B cell (primary cell): Measurements from ENCODE around the gene NET1. TPM values are rescaled to one million over a fixed set of nuclear protein-coding genes. Genes with fewer than 3 reads are reported as not detected.

Experiments
- ATAC-seq: fragments of 200-7000 bp; cut with Tn5 transposase; one replicate; pipeline ENCODE4 v1.10.0; 2021; ENCODE audit warnings: low read depth, mild to moderate bottlenecking, moderate number of reproducible peaks, moderate library complexity
- CTCF ChIA-PET: fragments of 350-600 bp; sonication (Branson Sonifier 250); formaldehyde crosslinking; loops from one replicate; lab custom pipeline; 2021; ENCODE audit warnings: antibody characterized with exemption, inconsistent platforms; lab: Charles Lee
- POLR2A ChIA-PET: fragments of 350-600 bp; sonication (Branson Sonifier 250); formaldehyde crosslinking; loops from one replicate; lab custom pipeline; 2021; ENCODE audit warnings: antibody characterized with exemption; lab: Charles Lee
- DNase-seq: peaks from one replicate; pipeline ENCODE4 v3.0.0; 2013
- H2AFZ ChIP-seq: 2 replicates; pipeline ENCODE4 v1.6.1; 2012; ENCODE audit warnings: mild to moderate bottlenecking, low read depth, low read length; ENCODE audit not compliant: insufficient read depth, poor library complexity, severe bottlenecking
- H3K27ac ChIP-seq, 2 donors: 1 replicate in 1 of 2; 2 replicates in 1 of 2; pipeline ENCODE4 v1.5.1; 2012 to 2013; ENCODE audit warnings: low read length in 2 of 2, mild to moderate bottlenecking in 2 of 2, moderate library complexity in 1 of 2
- H3K27me3 ChIP-seq, 4 experiments: fragments of 200-600 bp in 1 of 4; sonication (generic) in 1 of 4; replicated peaks in 1 of 4; 1 replicate in 2 of 4; 2 replicates in 2 of 4; pipeline versions ENCODE4 v1.6.1 to v1.7.0; 2013 to 2016; ENCODE audit warnings: low read length in 3 of 4, mild to moderate bottlenecking in 2 of 4, mixed read lengths in 1 of 4, moderate library complexity in 1 of 4; ENCODE audit not compliant: insufficient read depth in 4 of 4, control insufficient read depth in 3 of 4; ENCODE audit errors: control extremely low read depth in 1 of 4
- H3K36me3 ChIP-seq, 2 experiments: replicated peaks in 1 of 2; 1 replicate in 1 of 2; 2 replicates in 1 of 2; pipeline versions ENCODE4 v1.6.1 to v1.7.1; 2013; ENCODE audit warnings: low read length in 1 of 2; ENCODE audit not compliant: insufficient read depth in 2 of 2, control insufficient read depth in 1 of 2; ENCODE audit errors: control extremely low read depth in 1 of 2, extremely low read depth in 1 of 2
- H3K4me1 ChIP-seq, 2 donors: fragments of 200-600 bp in 1 of 2; sonication (generic) in 1 of 2; 1 replicate in 1 of 2; 2 replicates in 1 of 2; pipeline versions ENCODE4 v1.5.1 to v1.6.1; 2013 to 2017; ENCODE audit warnings: low read length in 2 of 2; ENCODE audit not compliant: control insufficient read depth in 2 of 2, insufficient read depth in 2 of 2
- H3K4me2 ChIP-seq: replicated peaks from 2 replicates; pipeline ENCODE3; 2012; ENCODE audit warnings: mild to moderate bottlenecking, low read depth, low read length; ENCODE audit not compliant: poor library complexity, severe bottlenecking
- H3K4me3 ChIP-seq, 5 experiments: fragments of 200-600 bp in 1 of 5; sonication (generic) in 1 of 5; 1 replicate in 3 of 5; 2 replicates in 2 of 5; pipeline versions ENCODE4 v1.5.1 to v1.7.0; 2011 to 2016; ENCODE audit warnings: low read length in 4 of 5, mild to moderate bottlenecking in 4 of 5, low read depth in 2 of 5, control low read depth in 1 of 5, moderate library complexity in 1 of 5; ENCODE audit not compliant: insufficient read depth in 1 of 5; ENCODE audit errors: control extremely low read depth in 1 of 5, extremely low read depth in 1 of 5
- H3K79me2 ChIP-seq: fragments of 200-600 bp; sonication (generic); one replicate; pipeline ENCODE4 v1.6.0; 2016; ENCODE audit warnings: low read length; ENCODE audit not compliant: control insufficient read depth, insufficient read depth
- H3K9ac ChIP-seq: fragments of 200-600 bp; sonication (generic); 2 replicates; pipeline ENCODE4 v1.6.1; 2017; ENCODE audit warnings: mild to moderate bottlenecking, low read length, moderate library complexity
- H3K9me3 ChIP-seq, 3 donors: one replicate each; pipeline versions ENCODE4 v1.6.1 to v1.7.1; 2013; ENCODE audit warnings: low read length in 2 of 3; ENCODE audit not compliant: control insufficient read depth in 2 of 3, insufficient read depth in 1 of 3; ENCODE audit errors: control extremely low read depth in 1 of 3
- H4K20me1 ChIP-seq: 2 replicates; pipeline ENCODE4 v1.6.0; 2012; ENCODE audit warnings: mild to moderate bottlenecking, low read length; ENCODE audit not compliant: insufficient read depth, control insufficient read depth, poor library complexity, severe bottlenecking
- H3K27ac Mint-ChIP-seq: one replicate; pipeline ENCODE4 v1.8.0; 2021; ENCODE audit warnings: mixed read lengths
- H3K27me3 Mint-ChIP-seq: one replicate; pipeline ENCODE4 v1.8.0; 2021; ENCODE audit warnings: mixed read lengths
- H3K4me1 Mint-ChIP-seq: one replicate; pipeline ENCODE4 v1.8.0; 2021; ENCODE audit warnings: mixed read lengths
- H3K4me3 Mint-ChIP-seq: one replicate; pipeline ENCODE4 v1.8.0; 2021; ENCODE audit warnings: mixed read lengths
- H3K9me3 Mint-ChIP-seq: one replicate; pipeline ENCODE4 v1.8.0; 2022; ENCODE audit warnings: mixed read lengths; ENCODE audit not compliant: insufficient read depth
- EZH2 ChIP-seq: IDR thresholded peaks from 2 replicates; pipeline ENCODE4 v1.6.1; 2012; ENCODE audit warnings: borderline replicate concordance, low read depth, mild to moderate bottlenecking, moderate library complexity, low read length; ENCODE audit not compliant: insufficient read depth, poor library complexity, severe bottlenecking
- WGBS: methylation state at CpG from one replicate; pipeline ENCODE4 v1.1.5; 2013; ENCODE audit warnings: missing lambda C conversion rate; ENCODE audit not compliant: insufficient coverage; 5-methylcytosine and 5-hydroxymethylcytosine counted together
- intact Hi-C: fragments of 100-400 bp; cut with micrococcal nuclease; formaldehyde crosslinking; loops from one replicate; pipeline ENCODE4 v1.10.0; 2022
- polyA plus RNA-seq: library from polyadenylated mRNA; depleted of rRNA; stranded (reverse); fragments of >200 nt; gene quantifications from 2 replicates; pipeline ENCODE4 v1.2.3, GENCODE V29; 2012
- total RNA-seq, 2 donors: library from RNA; stranded (reverse); fragments of 120-200 nt in 1 of 2; gene quantifications; 1 replicate in 1 of 2; 2 replicates in 1 of 2; pipeline versions ENCODE4 v1.2.3 to v1.2.4, GENCODE V29; 2013 to 2022
- TF ChIP-seq, protein P1 (sequence below): fragments of 200-600 bp; IDR thresholded peaks from one replicate; pipeline ENCODE4 v1.8.0; 2022; ENCODE audit warnings: antibody characterized with exemption, mild to moderate bottlenecking

NET1 gene
- total and polyA plus RNA-seq, 2 donors (not counting 1 experiment from before 2014, with no cell fraction given), result 3.5 to 6.4 TPM

DNA sequence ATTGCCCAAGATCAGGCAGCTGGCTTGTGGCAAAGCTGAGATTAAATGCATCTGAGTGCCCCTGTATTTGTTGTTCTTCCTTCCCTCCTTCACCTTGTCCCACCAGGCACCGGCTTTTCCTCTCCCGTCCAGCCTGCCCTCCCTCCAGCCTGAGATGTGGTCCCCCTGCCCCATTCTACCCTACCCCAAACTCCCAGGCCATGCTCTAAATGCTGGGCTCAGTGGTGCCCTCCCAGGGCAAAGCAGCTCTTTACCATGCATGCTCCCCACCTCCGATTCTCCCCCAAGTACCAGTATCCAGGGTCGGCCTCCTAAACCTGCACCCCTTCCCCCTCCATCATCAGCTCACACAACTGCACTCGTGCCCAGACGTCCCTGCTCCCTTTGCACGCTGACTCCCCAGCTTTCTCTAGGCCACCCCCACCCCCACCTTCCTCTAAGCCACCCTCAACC, 50.5 kb downstream of the NET1 start:
- H3K4me3 Mint-ChIP-seq, result no peak overlapping the region
- Histone ChIP-seq H3K4me3 (no peak overlapping the region), H3K79me2 (no peaks in the 10 kb centered on the region), H3K4me2 (no peak overlapping the region), H3K9ac (no peak overlapping the region), H3K27ac (no peak overlapping the region), H4K20me1 (no peaks in the 10 kb centered on the region), H3K27me3 (no peaks in the 10 kb centered on the region), H2AFZ (no peak overlapping the region), H3K9me3 (peaks cover 0 to 4% (median 0%) of the 10 kb centered on the region in 3 donors), H3K36me3 (no peaks in the 10 kb centered on the region), H3K4me1 (peaks cover 7 to 9% of the 10 kb centered on the region in 2 donors)
- no peak overlapping the region for H3K27ac Mint-ChIP-seq
- no peaks in the 10 kb centered on the region for H3K27me3 Mint-ChIP-seq
- no peak for ATAC-seq
- 91% methylated on average over 6 of the region's 7 CpGs for WGBS
- ChIA-PET POLR2A (interaction anchor here (0.6 kb wide), 1 partner anchor 166 kb away, joined by 7 read pairs; no protein-coding TSS in a partner anchor), CTCF (interaction anchor here (1.7 to 2.7 kb wide), 2 partner anchors 21 to 160 kb away, joined by 5 to 10 read pairs; no protein-coding TSS in a partner anchor)
- no peaks in the 10 kb centered on the region for H3K9me3 Mint-ChIP-seq
- no peak for TF ChIP-seq EZH2
- TF ChIP-seq, protein P1, sequence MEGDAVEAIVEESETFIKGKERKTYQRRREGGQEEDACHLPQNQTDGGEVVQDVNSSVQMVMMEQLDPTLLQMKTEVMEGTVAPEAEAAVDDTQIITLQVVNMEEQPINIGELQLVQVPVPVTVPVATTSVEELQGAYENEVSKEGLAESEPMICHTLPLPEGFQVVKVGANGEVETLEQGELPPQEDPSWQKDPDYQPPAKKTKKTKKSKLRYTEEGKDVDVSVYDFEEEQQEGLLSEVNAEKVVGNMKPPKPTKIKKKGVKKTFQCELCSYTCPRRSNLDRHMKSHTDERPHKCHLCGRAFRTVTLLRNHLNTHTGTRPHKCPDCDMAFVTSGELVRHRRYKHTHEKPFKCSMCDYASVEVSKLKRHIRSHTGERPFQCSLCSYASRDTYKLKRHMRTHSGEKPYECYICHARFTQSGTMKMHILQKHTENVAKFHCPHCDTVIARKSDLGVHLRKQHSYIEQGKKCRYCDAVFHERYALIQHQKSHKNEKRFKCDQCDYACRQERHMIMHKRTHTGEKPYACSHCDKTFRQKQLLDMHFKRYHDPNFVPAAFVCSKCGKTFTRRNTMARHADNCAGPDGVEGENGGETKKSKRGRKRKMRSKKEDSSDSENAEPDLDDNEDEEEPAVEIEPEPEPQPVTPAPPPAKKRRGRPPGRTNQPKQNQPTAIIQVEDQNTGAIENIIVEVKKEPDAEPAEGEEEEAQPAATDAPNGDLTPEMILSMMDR, result no peak
- intact Hi-C loops, result no loop called here
- H3K4me1 Mint-ChIP-seq, result peaks cover 15% of the 10 kb centered on the region
- DNase-seq, result no peak

DNA sequence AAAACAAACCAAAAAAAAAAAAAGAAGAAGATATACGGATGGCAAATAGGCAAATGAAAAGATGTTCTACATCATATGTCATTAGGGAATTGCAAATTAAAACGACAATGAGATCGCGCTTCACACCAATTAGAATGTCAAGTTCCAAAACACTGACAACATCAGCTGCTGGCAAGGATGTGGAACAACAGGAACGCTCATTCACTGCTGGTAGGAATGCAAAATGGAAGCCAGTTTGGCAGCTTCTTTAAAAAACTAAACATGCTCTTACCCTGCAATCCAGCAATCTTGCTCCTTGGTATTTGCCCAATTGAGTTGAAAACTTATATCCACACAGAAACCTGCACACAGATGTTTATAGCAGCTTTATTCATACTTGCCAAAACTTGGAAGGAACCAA, 52.2 kb downstream of the NET1 start:
- WGBS, result 94% methylated on average over 3 of the region's 5 CpGs
- intact Hi-C loops, result no loop called here
- H3K4me1 ChIP-seq, result peaks cover 7 to 9% of the 10 kb centered on the region in 2 donors
- Mint-ChIP-seq H3K4me1 (peaks cover 15% of the 10 kb centered on the region), H3K27me3 (no peaks in the 10 kb centered on the region), H3K9me3 (no peaks in the 10 kb centered on the region), H3K27ac (no peak overlapping the region), H3K4me3 (no peak overlapping the region)
- DNase-seq (no peak), ATAC-seq (no peak)
- no peaks in the 10 kb centered on the region for H3K79me2 ChIP-seq
- H3K9me3 ChIP-seq, result peaks cover 0 to 16% (median 0%) of the 10 kb centered on the region in 3 donors
- no peak overlapping the region for H3K4me2 ChIP-seq
- H3K27ac ChIP-seq, result no peak overlapping the region
- H3K4me3 ChIP-seq, result no peak overlapping the region
- no peaks in the 10 kb centered on the region for H4K20me1 ChIP-seq
- no peaks in the 10 kb centered on the region for H3K27me3 ChIP-seq
- CTCF ChIA-PET, result interaction anchor here (0.6 kb wide), 1 partner anchor 85 kb away, joined by 6 read pairs; no protein-coding TSS in a partner anchor
- H3K9ac ChIP-seq, result no peak overlapping the region
- TF ChIP-seq, protein P1, result no peak
- no peak for TF ChIP-seq EZH2
- POLR2A ChIA-PET, result no interaction called here
- no peak overlapping the region for H2AFZ ChIP-seq
- H3K36me3 ChIP-seq, result no peaks in the 10 kb centered on the region
